Measurements from ENCODE around the gene BTAF1.

The BTAF1 gene

DNA sequence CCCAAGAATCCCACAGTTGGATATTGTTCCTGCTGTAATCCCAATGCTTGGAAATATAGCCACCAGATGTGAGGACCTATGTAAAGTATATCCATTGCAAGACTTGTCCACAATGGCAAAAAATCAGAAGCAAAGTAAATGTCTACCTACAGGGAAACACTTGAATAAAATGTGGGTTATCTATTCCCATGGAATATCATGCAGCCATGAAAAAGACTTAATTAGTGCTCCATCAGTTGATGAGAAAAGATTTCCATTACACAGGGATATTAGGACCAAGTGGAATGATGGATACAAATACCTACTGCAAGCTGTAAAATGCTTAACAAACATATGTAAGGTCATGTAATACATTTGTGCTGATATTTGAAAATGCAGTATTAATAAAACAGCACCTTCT lies 131.2 kb downstream of the BTAF1 start:
- no peak for DNase-seq

- DNase-seq, result no peak
These were observed 138.7 kb downstream of the BTAF1 start for GRCh38 chr10:92062273-92062672.

GRCh38 chr10:92064506-92064905 lies 140.9 kb downstream of the BTAF1 start:
- no peak for DNase-seq

DNA sequence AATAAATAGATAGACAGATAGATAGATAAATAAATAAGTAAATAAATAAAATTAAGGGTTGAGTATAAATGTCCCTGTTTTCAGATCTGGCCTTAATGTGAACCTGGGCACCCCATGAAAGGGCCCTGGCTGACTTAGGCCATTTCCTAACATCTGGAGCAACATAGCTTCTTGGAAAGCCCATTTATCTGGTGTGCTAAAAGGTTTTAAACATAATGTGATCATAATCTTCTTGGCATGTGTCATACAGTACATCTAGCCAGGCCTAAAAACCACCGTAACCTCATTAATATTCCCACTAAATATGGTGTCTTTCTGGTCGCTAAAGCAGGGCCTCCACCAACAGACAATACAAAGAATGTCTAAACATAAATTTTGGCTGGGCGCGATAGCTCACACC lies 142.8 kb downstream of the BTAF1 start:
- DNase-seq, result no peak

GRCh38 chr10:92068900-92069299 lies 145.3 kb downstream of the BTAF1 start:
- no peak for DNase-seq

DNA sequence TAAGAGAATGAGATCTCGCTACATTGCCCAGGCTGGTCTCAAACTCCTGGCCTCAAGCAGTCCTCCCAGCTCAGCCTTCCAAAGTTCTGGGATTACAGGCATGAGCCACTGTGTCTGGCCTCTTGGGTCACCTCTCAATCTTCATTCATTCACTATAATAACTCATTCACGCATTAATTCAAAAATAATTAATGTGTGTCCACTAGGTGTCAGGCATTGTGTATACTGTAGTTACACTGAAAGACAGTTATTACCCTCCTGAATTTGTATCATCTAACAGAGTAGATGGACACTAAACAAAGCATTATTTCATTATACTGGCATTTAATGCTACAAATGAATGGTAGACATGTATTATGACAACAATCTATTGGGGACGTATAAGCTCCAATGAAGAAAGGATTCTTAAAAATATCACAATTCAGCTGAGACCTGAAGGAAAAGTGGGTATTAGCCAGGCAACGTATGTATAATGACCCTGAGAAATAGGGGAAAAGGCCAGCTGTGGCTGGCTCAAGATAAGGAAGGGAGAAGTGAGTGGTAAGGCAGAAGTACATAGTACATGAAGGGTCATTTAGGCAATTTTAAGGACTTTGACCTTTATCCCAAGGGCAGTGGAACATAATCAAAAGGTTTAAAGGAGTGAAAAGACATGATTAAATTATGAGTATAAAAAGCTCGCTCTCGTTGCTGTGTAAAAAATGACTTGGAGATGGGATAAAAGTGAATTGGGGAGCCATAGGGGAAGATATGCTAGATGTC lies 150.7 kb downstream of the BTAF1 start:
- DNase-seq, result no peak

DNA sequence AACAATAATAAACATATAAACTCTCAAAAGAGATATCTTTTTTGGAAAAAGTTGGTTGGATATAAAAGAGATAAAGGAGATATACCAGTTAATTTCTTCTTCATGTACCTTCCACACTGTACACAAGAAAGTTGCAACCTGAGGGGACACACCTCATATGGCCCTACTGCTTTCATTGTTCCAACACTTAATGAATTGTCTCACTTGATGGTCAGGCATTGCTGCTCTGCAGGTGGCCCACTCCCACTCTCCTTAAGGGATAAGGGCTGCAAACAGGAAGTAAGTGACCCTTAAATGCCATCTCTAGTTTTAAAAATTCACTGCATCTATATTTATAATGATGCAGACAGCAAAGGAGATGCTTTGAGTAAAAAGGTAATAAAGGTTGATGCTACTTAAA lies 152.3 kb downstream of the BTAF1 start:
- DNase-seq, result no peak

DNA sequence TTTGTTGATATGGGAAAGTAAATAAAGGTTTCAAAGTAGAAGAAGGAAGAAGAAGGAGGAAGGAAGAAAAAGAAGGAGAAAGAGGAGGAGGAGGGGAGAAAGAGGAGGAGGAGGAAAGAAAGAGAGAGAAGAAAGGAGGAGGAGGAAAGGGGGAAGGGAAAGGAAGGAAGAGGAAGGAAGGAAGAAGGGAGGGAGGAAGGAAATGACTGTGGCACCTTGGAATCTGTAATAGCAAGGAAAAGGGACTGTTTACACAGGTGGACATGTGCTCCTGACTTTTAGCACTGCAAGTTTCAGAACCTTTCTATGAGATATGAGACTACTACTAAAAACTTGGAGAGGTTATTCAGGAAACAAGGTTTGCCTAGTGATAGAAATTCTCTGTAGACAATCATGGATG lies 153.2 kb downstream of the BTAF1 start:
- DNase-seq, result no peak

DNA sequence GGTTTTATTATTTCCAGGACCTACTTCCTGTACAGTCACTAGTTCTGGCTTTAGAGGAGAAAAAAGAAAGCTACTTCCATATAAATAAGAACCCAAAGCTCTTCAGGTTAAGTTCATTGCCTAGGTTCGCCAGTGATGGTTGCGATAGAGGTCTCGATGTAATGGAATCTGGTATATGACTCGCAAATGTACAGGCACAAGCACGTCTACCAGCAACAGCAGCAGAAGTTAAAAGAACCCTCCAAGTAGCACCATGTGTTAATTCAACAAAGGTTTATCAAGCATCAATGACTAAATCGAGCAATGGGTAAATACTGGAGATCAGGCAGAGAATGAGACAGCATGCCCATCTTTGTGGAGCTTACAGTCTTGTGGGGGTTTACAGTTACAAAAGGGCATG lies 155.4 kb downstream of the BTAF1 start:
- no peak for DNase-seq
